Measurements from ENCODE around the gene VCL.

Gene VCL

DNA sequence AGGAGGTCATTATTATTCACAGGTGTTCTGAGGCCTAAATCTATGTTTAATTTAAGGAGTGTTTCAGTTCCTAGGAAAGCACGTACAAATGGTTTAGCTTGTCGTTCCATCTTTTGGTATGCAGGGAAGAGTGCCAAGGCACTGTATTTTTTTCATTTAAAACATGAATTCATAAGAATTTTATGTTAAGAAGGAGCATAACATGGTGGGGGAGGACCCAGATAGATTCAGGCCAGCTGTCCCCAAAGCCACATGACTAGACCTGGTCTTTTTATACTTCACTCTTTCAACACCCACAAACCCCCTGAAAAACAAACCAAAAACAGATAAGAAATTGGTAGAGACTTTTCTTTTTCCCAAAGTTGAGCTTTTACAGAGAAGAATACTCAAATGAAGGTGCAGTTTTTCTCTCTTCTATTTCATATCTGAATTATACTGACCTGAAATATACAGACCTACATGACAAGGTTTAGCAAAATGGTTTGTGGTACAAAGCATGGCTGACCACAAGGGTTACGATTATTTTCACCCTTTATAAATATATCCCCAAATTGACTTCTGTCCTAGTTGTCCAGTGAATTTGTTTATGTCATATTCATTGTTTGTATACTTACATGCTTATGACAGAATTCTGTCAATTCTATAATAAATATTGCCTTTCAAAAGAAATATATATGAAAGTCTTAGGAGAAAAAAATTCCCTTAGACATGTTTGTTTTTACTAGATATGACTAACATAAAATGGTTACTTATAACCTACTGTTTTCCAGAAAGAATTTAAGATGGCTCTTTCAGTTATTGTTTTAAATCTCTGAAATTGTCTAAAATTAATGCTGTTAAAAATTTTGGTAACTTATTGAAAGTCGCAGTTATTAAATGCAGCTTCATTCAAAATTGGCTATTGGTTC is 81.4 kb downstream of the VCL start:
- FAIRE-seq, result peak; percentile 63

DNA sequence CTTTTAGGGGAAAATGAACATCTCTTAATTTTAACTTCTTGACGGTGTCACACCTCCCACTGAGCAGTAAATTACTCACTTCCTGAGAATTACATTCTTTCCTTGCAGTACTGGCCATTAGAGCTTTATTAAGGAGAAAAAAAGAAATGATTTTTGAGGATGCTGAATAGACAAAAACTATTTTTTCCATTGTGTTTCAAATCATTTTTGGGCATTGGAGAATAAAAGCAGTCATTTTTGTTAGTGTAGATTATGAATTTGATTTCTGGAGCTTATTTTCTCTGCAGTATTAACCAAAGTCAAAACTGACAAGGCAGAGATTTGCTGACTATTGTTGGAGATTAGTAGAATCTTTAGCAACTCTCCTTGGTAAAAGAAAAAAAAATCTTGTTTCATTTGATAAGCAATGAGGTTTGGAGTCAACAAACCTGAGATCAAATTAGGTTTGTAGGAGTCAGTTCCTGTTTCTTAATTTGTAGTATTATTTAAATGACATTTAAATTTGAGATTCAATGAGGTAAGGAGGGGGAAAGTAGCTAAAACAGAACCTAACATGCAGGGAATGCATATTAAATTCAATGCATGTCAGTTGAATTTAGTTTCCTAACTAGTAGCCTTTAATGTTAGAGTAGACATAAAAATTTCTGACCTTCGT is 82.1 kb downstream of the VCL start:
- FAIRE-seq, result no peak

DNA sequence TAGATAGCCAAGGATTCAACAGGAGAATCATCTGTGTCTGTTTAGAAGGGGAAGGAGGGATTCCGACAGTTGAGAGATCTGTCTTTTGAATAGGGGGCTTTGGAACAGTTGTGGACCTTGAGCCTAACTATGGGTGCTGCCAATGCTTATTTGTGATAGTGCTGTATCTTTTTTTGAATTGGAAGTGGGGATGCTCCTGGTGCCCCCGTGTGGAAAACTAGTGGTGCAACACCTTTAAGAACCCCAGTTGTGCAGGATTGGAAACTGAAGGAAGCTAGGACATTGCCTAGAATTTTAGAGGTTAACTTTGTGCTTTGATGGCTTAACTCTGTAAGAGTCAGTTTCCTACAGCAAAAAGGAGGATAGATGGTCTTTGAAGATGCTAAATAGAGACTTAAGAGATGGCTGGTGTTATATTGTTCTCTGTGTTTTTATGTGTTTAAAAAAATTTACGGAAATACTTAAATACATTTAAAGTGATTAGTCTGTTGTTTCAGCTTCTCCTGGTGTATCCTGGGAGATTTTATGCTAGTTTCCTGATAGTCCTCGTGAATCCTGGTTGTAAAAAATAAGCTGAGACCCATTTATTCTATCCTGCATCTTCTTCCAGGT is 83.4 kb downstream of the VCL start:
- peak; percentile 39 for FAIRE-seq

DNA sequence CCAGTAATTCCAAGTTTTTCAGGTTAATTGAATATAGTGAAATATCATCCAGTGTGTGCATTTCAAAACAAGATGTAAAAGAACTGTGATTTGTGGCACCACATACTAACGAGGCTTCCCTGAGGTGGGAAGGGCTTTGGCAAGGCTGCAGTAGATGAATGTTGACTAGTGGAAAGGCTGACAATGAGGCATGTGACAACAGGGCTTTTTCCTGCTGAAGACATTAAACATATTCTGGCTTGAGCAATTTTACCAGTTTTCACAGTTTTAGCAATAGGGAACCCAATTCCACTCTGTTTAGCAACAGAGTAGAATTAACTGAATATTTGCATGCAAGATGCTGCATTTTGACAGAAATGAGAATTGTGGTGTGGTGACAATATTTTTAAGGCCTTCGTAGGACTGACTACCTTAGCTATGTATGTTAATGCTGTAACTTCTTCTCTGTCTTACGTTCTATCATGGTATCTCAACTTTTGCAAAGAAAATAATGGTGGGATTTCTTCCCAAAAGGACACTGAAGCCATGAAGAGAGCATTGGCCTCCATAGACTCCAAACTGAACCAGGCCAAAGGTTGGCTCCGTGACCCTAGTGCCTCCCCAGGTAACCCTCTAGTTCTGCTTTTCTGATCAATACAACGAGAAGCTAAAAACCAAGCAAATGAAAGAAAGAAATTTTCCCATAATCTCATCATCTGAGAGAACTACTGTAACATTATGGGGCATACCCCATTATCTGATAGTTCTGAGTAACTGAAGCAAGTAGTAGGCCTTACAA is 84.2 kb downstream of the VCL start:
- no peak for FAIRE-seq

DNA sequence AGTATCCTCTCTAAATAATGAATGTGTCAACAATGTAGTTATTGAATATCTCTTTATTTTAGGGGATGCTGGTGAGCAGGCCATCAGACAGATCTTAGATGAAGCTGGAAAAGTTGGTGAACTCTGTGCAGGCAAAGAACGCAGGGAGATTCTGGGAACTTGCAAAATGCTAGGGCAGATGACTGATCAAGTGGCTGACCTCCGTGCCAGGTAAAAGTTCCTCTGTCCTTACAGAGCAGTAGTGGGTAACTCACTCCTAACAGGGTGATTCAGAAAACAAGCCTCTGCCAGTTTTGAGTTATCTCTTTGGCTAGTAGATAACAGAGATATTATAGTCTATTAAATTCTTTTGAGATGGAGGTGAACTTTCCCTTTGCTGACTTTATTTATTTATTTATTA is 85.4 kb downstream of the VCL start:
- FAIRE-seq, result no peak

DNA sequence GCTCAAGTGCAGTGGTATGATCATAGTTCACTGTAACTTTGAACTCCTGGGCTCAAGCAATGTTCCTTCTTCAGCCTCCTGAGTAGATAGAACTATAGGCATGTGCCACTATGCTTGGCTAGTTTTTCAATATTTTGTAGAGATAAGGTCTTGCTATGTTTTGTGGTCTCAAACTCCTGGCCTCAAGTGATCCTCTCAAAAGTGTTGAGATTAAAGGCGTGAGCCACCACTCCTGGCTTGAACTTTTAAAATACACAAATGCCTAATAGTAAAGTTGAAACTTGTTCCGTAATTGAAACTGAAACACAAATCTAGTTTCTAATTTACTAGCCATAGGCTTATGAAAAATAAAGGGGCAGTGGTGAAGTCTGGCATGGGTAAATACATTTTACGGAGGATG is 87.0 kb downstream of the VCL start:
- FAIRE-seq, result no peak

DNA sequence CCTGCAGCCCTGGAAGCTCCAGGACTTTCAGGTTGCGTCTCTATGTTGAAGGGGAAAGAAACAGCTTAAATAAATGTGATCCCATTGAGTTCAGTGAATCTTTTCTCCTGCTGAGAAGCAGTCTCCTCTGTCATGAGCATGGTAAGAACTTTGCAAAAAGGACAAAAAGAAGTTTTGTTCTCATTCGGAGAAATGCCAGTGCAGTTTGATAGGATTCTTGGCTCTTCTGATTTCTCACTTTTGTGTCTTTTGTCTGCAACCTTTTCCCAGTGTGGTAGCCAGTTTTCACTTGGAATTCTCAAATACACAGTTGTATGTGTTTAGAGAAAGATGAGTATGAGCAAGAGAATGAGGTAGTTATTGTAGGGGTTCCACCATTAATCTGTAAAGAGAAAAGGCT is 88.4 kb downstream of the VCL start:
- FAIRE-seq, result no peak

DNA sequence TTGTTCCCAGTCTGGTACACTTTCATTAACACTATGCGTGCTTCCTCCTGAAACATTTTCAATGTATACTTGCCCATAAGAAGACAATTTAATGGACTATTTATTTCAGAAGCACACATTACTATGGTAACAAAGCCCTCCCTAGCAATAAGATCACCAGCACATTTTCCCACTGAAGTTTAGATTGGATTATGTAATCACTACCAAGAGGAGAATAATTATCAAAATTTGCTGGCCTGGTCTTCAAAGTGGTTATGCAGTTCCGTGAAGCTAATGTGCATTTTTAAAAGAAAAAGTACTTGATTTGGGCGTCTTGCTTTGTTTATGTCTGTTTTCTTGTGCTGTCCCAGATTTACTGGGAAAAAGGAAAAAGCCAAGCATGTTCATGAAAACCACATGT is 90.8 kb downstream of the VCL start:
- no peak for FAIRE-seq

DNA sequence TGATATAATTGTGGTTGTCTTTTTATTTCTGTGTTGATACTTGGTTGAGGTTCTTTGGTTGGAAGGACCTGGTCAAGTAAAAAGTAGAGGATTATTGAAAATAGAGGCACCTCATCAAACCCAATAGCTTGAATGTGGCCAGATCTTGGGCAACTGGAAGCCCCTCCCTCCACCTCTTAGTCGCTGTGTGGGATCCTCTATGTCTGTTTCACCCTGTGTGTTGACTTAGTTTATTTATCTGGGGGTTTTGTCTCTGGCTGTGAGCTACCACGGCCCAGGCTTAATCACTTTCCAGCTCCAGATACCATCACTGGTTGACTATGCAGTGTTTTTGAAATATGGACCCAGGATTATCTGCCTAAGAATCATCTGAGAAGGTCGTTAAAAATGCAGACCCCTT is 94.5 kb downstream of the VCL start:
- FAIRE-seq, result no peak

DNA sequence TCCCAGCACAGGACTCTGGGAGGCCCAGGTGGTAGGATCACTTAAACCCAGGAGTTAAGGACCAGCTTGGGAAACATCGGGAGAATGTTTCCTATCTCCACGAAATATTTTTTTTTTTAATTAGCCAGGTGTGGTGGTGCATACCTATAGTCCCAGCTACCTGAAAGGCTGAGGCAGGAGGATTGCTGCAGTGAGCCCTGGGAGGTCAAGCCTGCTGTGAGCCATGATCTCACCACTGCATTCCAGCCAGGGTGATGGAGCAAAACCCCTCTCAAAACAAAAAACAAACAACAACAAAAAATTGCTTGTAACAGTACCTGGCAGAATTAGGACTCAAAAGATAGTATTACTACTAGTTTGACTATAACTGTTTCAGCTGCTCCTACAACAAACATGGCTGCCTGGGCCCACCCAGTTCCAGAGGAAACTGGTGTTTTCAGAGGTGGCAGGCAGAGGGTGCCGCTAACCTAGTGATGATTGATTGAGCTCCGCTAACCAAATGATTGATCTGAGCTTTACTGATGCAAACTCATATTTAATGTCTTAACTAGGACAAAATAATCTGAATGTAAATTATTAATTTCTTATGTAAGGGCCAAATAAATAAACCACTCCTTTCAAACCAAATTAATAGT is 95.7 kb downstream of the VCL start:
- FAIRE-seq, result no peak

DNA sequence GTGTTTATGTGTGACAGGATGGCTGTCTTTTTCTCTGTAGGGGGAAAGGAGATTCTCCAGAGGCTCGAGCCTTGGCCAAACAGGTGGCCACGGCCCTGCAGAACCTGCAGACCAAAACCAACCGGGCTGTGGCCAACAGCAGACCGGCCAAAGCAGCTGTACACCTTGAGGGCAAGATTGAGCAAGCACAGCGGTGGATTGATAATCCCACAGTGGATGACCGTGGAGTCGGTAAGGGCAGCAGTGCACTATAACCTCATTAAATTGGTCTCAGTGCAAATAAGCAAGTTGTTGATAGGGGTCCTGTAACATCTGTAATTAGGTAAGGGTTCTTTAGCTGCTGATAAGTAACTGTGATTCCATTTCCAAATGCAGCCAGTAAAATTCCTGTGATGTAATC is 96.3 kb downstream of the VCL start:
- no peak for FAIRE-seq

DNA sequence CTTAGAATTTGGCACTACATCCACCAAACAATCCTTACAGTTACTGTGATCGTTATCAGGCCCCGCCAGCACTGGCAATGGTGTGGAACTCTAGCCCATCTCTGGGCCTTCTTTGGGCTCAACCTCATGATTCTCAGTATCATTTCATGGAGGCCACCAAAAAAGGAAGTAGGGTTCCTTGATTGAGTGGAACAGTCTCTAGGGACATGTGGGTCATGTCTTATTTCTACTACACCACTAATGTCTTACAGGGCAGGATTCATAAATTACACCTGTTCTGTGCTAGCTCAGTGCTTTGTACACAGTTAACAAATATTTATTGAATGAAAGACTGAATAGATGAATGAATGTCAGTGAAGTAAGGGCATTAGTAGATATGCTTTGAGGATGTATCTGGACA is 98.9 kb downstream of the VCL start:
- no peak for FAIRE-seq

DNA sequence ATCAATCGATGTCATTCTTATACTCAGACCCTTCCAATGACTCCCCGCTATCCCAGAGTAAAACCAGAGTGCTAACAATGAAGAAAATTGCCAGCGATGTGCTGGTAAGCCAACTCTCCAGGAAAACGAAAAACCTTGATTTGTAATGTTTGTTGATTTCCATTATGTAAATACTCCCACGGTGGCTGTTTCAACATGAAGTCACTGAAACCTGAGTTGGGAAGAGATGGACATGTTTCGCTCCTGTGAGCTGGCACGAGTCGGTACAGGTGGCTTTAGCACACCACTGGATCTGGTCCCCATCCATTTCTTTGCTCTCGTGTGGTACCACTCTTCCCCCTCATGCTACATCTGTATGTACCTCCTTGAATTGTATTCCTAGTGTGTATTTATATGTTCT is 99.9 kb downstream of the VCL start:
- no peak for FAIRE-seq

DNA sequence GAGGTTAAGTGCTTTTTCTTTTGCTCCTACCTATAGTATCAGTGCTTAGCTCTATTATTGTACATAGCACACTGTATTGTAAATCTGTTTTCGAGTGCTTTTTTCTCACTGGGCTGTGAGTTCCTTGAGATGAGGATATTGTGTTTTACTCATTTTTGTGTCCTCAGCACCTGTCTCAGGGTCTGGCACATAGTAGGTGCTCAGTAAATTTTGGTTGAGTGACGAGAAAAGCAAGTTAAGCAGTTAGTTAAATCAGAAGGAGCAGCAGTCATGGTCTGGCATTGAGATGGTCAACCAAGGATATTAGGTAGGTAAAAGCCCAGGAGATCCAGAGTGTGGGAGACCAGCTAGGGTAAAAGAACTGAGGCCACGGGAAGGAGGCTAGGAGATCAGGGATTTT is 101.5 kb downstream of the VCL start:
- FAIRE-seq, result no peak

DNA sequence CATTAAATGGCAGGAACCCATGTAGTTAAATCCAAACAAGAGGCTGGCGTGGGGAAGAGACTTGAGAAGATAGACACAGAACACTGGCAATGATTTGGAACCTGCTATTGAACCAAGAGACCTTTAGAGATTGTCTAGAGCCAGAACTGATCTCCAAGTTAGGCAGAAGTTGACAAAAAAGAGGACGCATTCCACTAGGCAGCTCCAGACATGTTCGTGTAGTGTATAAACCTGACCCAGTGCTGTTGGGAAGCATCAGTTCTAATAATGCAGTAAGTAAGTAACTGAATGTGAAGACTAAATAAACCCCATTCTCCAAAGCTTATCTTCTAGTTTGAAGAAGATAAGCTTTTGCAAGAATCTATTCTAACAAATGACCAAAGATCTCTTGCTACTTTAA is 101.9 kb downstream of the VCL start:
- FAIRE-seq, result no peak

DNA sequence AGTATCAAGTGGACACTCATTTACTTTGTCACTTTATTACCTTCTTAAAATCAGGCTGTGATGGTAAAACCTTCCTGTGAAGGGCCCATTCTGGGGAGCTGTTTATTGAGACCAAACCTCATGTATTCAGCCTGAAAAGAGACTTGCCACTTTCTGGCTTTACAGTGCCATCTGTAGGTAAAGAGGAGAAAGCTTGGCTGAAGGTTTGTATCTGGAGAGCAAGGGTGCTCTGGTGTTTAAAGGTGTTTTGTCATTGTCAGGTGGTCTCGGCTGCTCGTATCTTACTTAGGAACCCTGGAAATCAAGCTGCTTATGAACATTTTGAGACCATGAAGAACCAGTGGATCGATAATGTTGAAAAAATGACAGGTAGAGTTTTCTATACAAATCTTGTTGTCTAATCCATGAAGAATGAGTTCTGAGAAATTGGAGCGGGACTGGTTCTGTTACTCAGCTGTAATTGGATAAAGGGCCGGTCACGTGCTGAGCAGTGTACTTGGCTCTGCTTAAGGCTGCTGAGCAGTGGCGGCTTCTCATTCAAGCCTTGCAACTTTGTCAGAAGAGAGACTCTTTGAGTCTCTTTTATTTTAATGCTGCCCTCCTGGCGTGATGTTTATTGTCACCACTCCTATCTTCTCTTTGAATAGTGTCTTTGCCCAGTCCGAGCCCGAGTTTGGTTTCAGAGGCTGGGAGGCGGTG is 105.8 kb downstream of the VCL start:
- peak; percentile 30 for FAIRE-seq

DNA sequence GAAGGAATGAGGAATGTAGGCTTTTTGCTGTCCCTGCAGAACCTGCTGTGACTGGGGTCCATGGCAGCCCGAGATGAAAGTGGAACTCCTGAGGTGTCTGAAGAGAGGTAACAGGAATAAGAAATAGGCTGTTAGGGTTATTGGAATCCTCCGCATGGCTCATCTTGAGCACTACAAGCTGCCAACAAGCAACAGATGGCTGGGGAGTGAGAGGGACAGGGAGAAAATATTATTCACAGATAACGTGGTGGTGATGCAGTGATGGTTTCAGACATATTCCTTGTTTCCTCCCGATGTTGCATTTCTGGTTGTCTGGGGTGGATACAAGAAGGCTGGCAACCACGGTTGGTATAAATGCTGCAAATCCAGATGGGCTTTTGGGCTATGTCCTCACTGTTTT is 106.6 kb downstream of the VCL start:
- no peak for FAIRE-seq

DNA sequence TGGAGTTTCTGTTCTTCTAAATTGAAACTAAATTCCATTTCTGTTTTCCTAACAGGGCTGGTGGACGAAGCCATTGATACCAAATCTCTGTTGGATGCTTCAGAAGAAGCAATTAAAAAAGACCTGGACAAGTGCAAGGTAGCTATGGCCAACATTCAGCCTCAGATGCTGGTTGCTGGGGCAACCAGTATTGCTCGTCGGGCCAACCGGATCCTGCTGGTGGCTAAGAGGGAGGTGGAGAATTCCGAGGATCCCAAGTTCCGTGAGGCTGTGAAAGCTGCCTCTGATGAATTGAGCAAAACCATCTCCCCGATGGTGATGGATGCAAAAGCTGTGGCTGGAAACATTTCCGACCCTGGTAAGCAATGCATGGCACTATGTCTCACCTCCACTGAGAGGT is 107.1 kb downstream of the VCL start:
- FAIRE-seq, result no peak

DNA sequence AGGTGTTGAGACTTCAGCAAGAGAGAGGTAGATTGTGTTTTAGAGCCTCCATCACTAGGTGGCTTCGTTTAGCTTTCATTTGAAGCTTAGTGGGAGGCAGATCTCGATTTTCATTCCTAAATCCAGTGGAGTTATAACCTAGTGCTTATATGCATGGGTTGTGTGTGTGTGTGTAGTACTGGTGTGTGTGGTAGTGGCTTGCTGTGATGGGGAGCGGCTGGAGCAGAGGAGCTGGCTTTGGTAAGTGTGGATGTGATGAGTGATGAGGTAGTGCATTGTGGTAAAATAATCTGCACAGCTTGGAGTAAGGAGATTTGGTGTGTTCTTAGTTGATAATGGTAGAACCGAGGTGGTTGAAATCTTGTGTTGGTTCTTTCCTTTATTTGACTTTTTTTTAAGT is 109.5 kb downstream of the VCL start:
- no peak for FAIRE-seq

DNA sequence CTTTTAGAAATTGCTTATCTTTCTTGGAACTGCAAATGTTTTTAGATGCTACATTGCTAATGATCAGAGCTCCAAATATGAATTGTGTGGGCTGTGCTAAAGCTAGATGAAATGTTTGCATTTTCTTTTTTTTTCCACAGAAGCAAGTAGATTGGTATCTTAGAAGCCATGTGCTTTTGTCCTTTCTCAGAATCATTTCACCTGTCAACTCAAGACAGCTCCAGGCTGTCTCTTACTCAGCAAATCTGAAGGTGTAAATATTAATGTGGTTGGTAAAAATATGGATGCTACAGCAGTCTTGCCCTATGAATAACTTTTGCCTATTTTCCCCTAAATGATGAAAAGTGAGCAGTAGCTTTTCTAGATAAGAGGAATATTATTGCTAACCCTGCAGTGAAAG is 111.5 kb downstream of the VCL start:
- no peak for FAIRE-seq

DNA sequence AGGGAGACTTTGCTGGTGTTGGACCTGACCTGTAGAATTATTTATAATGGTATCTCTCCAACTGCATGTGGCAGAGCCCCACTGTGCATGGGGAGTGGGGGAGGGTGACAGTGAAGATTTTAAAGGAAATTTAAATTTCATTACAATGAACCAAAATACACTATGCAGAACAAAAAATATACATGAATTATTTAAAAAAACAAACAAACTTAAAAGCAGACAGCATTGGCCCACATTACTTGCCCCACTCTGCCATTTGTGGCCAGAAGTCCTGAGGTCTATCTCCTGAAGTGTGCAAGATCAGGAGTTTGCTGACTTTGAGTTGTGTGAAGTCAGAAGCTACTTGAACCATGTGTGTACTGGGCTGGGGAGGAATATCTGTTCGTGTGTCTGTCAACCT is 112.2 kb downstream of the VCL start:
- FAIRE-seq, result no peak

DNA sequence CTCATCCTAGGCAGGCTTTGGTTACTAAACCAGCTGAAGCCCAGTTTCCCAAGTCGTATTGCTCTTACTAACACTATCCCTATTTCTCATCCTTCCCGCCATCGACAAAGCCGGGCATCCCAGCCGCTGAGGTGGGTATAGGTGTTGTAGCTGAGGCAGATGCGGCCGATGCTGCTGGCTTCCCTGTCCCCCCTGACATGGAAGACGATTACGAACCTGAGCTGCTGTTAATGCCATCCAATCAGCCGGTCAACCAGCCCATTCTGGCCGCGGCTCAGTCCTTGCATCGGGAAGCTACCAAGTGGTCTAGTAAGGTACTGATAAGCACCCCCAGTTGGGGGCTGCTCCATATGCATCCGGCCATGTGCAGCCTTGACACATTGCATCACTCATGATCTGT is 113.9 kb downstream of the VCL start:
- FAIRE-seq, result no peak
